ENCODE measurements around the gene KCNK16.
A peak's percentile ranks its signal among the peaks of the same experiment; 100 is the strongest.

- TF ChIP-seq, protein P1, sequence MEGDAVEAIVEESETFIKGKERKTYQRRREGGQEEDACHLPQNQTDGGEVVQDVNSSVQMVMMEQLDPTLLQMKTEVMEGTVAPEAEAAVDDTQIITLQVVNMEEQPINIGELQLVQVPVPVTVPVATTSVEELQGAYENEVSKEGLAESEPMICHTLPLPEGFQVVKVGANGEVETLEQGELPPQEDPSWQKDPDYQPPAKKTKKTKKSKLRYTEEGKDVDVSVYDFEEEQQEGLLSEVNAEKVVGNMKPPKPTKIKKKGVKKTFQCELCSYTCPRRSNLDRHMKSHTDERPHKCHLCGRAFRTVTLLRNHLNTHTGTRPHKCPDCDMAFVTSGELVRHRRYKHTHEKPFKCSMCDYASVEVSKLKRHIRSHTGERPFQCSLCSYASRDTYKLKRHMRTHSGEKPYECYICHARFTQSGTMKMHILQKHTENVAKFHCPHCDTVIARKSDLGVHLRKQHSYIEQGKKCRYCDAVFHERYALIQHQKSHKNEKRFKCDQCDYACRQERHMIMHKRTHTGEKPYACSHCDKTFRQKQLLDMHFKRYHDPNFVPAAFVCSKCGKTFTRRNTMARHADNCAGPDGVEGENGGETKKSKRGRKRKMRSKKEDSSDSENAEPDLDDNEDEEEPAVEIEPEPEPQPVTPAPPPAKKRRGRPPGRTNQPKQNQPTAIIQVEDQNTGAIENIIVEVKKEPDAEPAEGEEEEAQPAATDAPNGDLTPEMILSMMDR (IDR thresholded peaks at IDR 0.05; ENCODE audit: control extremely low read depth in 1 of 3, insufficient read depth in 1 of 3, low read depth in 1 of 3, low read length in 3 of 3): peak in 1 of 3 experiments; percentile 20; a peak in 1 of 4 replicates
- TF ChIP-seq RNF2 (IDR thresholded peaks at IDR 0.05; ENCODE audit: borderline replicate concordance, low read depth, low read length, missing control alignments, poor library complexity, severe bottlenecking) (peak; percentile 24), BRCA1 (IDR thresholded peaks at IDR 0.05; ENCODE audit: low read depth, low read length) (no peak), EP300 (IDR thresholded peaks at IDR 0.05; ENCODE audit: borderline replicate concordance in 1 of 2, low read depth in 2 of 2, low read length in 2 of 2) (no peak), SUZ12 (IDR thresholded peaks at IDR 0.05; ENCODE audit: low read length) (peak; percentile 77), CHD2 (IDR thresholded peaks at IDR 0.05; ENCODE audit: low read length) (no peak), CBX8 (IDR thresholded peaks at IDR 0.05; ENCODE audit: borderline replicate concordance, low read depth, low read length) (no peak)
Measured at GRCh38 chr6:39313526-39314272, 8.8 kb downstream of the KCNK16 start.
